ENCODE measurements around the gene PNMT. TPM values are rescaled to one million over a fixed set of nuclear protein-coding genes. Genes with fewer than 3 reads are reported as not detected.
A peak's percentile ranks its signal among the peaks of the same experiment; 100 is the strongest.

Gene PNMT
- total and polyA plus RNA-seq, 2 of the 13 experiments (the other 11 are each of a cell fraction or from before 2014, with no cell fraction given), result 0.25 TPM; not detected in 1

DNA sequence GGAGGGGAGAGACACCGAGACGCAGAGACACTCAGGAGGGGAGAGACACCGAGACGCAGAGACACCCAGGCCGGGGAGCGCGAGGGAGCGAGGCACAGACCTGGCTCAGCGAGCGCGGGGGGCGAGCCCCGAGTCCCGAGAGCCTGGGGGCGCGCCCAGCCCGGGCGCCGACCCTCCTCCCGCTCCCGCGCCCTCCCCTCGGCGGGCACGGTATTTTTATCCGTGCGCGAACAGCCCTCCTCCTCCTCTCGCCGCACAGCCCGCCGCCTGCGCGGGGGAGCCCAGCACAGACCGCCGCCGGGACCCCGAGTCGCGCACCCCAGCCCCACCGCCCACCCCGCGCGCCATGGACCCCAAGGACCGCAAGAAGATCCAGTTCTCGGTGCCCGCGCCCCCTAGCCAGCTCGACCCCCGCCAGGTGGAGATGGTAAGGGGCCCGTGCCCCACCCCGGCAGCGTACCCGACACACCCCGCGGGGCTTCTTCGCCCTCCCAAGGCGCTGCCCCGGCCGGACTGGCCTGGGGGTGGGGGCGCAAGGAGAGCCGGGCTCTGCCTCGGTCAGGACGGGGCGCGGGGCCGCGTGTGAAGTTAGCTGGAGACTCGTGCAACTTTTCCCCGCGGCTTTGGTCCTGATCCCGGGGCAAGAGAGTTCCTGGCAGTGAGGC is 41.1 kb upstream of the PNMT start (continued):
- TF ChIP-seq, protein P1, sequence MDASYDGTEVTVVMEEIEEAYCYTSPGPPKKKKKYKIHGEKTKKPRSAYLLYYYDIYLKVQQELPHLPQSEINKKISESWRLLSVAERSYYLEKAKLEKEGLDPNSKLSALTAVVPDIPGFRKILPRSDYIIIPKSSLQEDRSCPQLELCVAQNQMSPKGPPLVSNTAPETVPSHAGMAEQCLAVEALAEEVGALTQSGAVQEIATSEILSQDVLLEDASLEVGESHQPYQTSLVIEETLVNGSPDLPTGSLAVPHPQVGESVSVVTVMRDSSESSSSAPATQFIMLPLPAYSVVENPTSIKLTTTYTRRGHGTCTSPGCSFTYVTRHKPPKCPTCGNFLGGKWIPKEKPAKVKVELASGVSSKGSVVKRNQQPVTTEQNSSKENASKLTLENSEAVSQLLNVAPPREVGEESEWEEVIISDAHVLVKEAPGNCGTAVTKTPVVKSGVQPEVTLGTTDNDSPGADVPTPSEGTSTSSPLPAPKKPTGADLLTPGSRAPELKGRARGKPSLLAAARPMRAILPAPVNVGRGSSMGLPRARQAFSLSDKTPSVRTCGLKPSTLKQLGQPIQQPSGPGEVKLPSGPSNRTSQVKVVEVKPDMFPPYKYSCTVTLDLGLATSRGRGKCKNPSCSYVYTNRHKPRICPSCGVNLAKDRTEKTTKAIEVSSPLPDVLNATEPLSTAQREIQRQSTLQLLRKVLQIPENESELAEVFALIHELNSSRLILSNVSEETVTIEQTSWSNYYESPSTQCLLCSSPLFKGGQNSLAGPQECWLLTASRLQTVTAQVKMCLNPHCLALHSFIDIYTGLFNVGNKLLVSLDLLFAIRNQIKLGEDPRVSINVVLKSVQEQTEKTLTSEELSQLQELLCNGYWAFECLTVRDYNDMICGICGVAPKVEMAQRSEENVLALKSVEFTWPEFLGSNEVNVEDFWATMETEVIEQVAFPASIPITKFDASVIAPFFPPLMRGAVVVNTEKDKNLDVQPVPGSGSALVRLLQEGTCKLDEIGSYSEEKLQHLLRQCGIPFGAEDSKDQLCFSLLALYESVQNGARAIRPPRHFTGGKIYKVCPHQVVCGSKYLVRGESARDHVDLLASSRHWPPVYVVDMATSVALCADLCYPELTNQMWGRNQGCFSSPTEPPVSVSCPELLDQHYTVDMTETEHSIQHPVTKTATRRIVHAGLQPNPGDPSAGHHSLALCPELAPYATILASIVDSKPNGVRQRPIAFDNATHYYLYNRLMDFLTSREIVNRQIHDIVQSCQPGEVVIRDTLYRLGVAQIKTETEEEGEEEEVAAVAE (CRISPR knock-in tag; IDR thresholded peaks at IDR 0.05; ENCODE audit: borderline replicate concordance), result no peak
- TF ChIP-seq ZNF737 (CRISPR knock-in tag; IDR thresholded peaks at IDR 0.05; ENCODE audit: borderline replicate concordance) (no peak), NR1H2 (CRISPR knock-in tag; IDR thresholded peaks at IDR 0.05; ENCODE audit: borderline replicate concordance, low read depth) (no peak), NFKB2 (CRISPR knock-in tag; IDR thresholded peaks at IDR 0.05; ENCODE audit: borderline replicate concordance) (peak; percentile 30; the same call in 1 of the 2 replicates), THAP11 (CRISPR knock-in tag; IDR thresholded peaks at IDR 0.05) (no peak), ZNF451 (CRISPR knock-in tag; IDR thresholded peaks at IDR 0.05) (no peak)
